GM23338 (cell line): ENCODE data around the gene PHYHIPL. TPM values are rescaled to one million over a fixed set of nuclear protein-coding genes. Genes with fewer than 3 reads are reported as not detected.

Experiments
- ATAC-seq: fragments of 200-7000 bp; cut with Tn5 transposase; 3 replicates; pipeline ENCODE4 v1.9.1; 2020
- DNase-seq: peaks from one replicate; pipeline ENCODE4 v3.0.0-alpha.2; 2015; ENCODE audit warnings: low spot score
- H2AFZ ChIP-seq: fragments of 200-600 bp; sonication (generic); 2 replicates; pipeline ENCODE4 v1.8.0; 2016; ENCODE audit warnings: antibody characterized with exemption, mild to moderate bottlenecking, moderate library complexity
- H3F3A ChIP-seq: fragments of 200-600 bp; sonication (generic); replicated peaks from 2 replicates; pipeline ENCODE4 v1.8.0; 2017; ENCODE audit warnings: antibody characterized with exemption, mixed run types, low read depth
- H3K27ac ChIP-seq: fragments of 200-600 bp; sonication (generic); 2 replicates; pipeline ENCODE4 v1.6.1; 2016; ENCODE audit warnings: low read depth
- H3K27me3 ChIP-seq: fragments of 200-600 bp; sonication (generic); 2 replicates; pipeline ENCODE4 v1.8.0; 2016; ENCODE audit warnings: mild to moderate bottlenecking, mixed run types, moderate library complexity; ENCODE audit not compliant: insufficient read depth
- H3K36me3 ChIP-seq: fragments of 200-600 bp; sonication (generic); 2 replicates; pipeline ENCODE4 v1.8.0; 2016; ENCODE audit warnings: mild to moderate bottlenecking; ENCODE audit not compliant: insufficient read depth
- H3K4me1 ChIP-seq: fragments of 200-600 bp; sonication (generic); 2 replicates; pipeline ENCODE4 v1.8.0; 2016; ENCODE audit warnings: mild to moderate bottlenecking, moderate library complexity; ENCODE audit not compliant: insufficient read depth
- H3K4me2 ChIP-seq: fragments of 200-600 bp; sonication (generic); 2 replicates; pipeline ENCODE4 v1.7.1; 2017; ENCODE audit warnings: mixed run types
- H3K4me3 ChIP-seq: fragments of 200-600 bp; sonication (generic); 2 replicates; pipeline ENCODE4 v1.6.1; 2016; ENCODE audit warnings: mixed run types
- H3K79me2 ChIP-seq: fragments of 200-600 bp; sonication (generic); replicated peaks from 2 replicates; pipeline ENCODE4 v1.8.0; 2017; ENCODE audit warnings: mild to moderate bottlenecking; ENCODE audit not compliant: insufficient read depth
- H3K9me2 ChIP-seq: fragments of 200-600 bp; sonication (generic); 2 replicates; pipeline ENCODE4 v1.8.0; 2017; ENCODE audit not compliant: insufficient read depth
- H4K20me1 ChIP-seq: fragments of 200-600 bp; sonication (generic); replicated peaks from 2 replicates; pipeline ENCODE4 v1.8.0; 2017; ENCODE audit warnings: mild to moderate bottlenecking; ENCODE audit not compliant: insufficient read depth
- H3K27ac Mint-ChIP-seq: 2 replicates; pipeline ENCODE4 v1.8.0; 2020; ENCODE audit warnings: inconsistent platforms, mild to moderate bottlenecking, moderate library complexity, mixed read lengths
- H3K27me3 Mint-ChIP-seq: 3 replicates; pipeline ENCODE4 v1.8.0; 2022; ENCODE audit warnings: low read depth, mild to moderate bottlenecking, moderate library complexity, mixed read lengths, inconsistent platforms; ENCODE audit not compliant: insufficient read depth, poor library complexity
- H3K36me3 Mint-ChIP-seq: 3 replicates; pipeline ENCODE4 v1.8.0; 2021; ENCODE audit warnings: low read depth, mild to moderate bottlenecking, inconsistent platforms, moderate library complexity, mixed read lengths
- H3K4me1 Mint-ChIP-seq: 3 replicates; pipeline ENCODE4 v1.8.0; 2020; ENCODE audit warnings: mild to moderate bottlenecking, inconsistent platforms, mixed read lengths
- H3K4me3 Mint-ChIP-seq: 3 replicates; pipeline ENCODE4 v1.8.0; 2021; ENCODE audit warnings: moderate library complexity, mild to moderate bottlenecking, inconsistent platforms, mixed read lengths
- H3K9me3 Mint-ChIP-seq: 3 replicates; pipeline ENCODE4 v1.8.0; 2020; ENCODE audit warnings: moderate library complexity, mild to moderate bottlenecking, inconsistent platforms, mixed read lengths
- ETS1 ChIP-seq: IDR thresholded peaks from 2 replicates; pipeline ENCODE4 v1.6.1; 2016; ENCODE audit warnings: antibody characterized with exemption
- EZH2 ChIP-seq: fragments of 200-600 bp; sonication (generic); IDR thresholded peaks from one replicate; pipeline ENCODE4 v1.8.0; 2017; ENCODE audit warnings: antibody characterized with exemption, mild to moderate bottlenecking, low read depth; ENCODE audit not compliant: unreplicated experiment
- EZH2phosphoT487 ChIP-seq: fragments of 200-600 bp; sonication (generic); IDR thresholded peaks from one replicate; pipeline ENCODE4 v1.8.1; 2018; ENCODE audit warnings: antibody characterized with exemption; ENCODE audit not compliant: unreplicated experiment
- JUNB ChIP-seq: IDR thresholded peaks from one replicate; pipeline ENCODE4 v1.6.1; 2016; ENCODE audit warnings: antibody characterized with exemption; ENCODE audit not compliant: unreplicated experiment
- NANOG ChIP-seq: IDR thresholded peaks from 2 replicates; pipeline ENCODE4 v1.6.1; 2016; ENCODE audit warnings: antibody characterized with exemption, borderline replicate concordance
- POLR2AphosphoS5 ChIP-seq: IDR thresholded peaks from 2 replicates; pipeline ENCODE4 v1.6.1; 2016; ENCODE audit warnings: antibody characterized with exemption, low read depth
- REST ChIP-seq: IDR thresholded peaks from one replicate; pipeline ENCODE4 v1.6.1; 2018; ENCODE audit warnings: antibody characterized with exemption; ENCODE audit not compliant: unreplicated experiment
- STAT1 ChIP-seq: IDR thresholded peaks from one replicate; pipeline ENCODE4 v1.6.1; 2016; ENCODE audit warnings: antibody characterized with exemption; ENCODE audit not compliant: unreplicated experiment
- ZNF114 ChIP-seq: fragments of 250-450 bp; sonication (Bioruptor Pico); IDR thresholded peaks from 2 replicates; pipeline ENCODE4 v1.5.0; 2020; ENCODE audit warnings: mild to moderate bottlenecking, moderate library complexity
- ZNF331 ChIP-seq: fragments of 250-450 bp; sonication (Bioruptor Pico); IDR thresholded peaks from 2 replicates; pipeline ENCODE4 v1.5.0; 2020; ENCODE audit warnings: low read depth, mild to moderate bottlenecking, moderate library complexity
- ZNF462 ChIP-seq: fragments of 250-450 bp; sonication (Bioruptor Pico); IDR thresholded peaks from 2 replicates; pipeline ENCODE4 v1.5.0; 2020; ENCODE audit warnings: mild to moderate bottlenecking, moderate library complexity
- polyA plus RNA-seq: library from polyadenylated mRNA; unstranded; fragments of >200 nt; fragmentation: Nextera tagmentation; extraction: Ambion mirVana; gene quantifications from 2 replicates; pipeline ENCODE4 v1.2.1, GENCODE V29; 2016
- total RNA-seq: library from RNA; depleted of rRNA; stranded (reverse); fragments of >200 nt; shearing (Covaris generic); gene quantifications from 2 replicates; pipeline ENCODE4 v1.2.3, GENCODE V29; 2014
- TF ChIP-seq, protein P1 (sequence below), 2 experiments: fragments of 200-600 bp in 1 of 2; sonication (generic) in 1 of 2; conservative IDR thresholded peaks; 2 replicates each; pipeline versions ENCODE4 v1.5.1 to v1.6.1; 2016 to 2017; ENCODE audit warnings: antibody characterized with exemption in 2 of 2, low read depth in 2 of 2, mild to moderate bottlenecking in 2 of 2, moderate library complexity in 1 of 2

The PHYHIPL gene
- total and polyA plus RNA-seq, 2 experiments from 2014 or later: 0.24 to 0.27 TPM

DNA sequence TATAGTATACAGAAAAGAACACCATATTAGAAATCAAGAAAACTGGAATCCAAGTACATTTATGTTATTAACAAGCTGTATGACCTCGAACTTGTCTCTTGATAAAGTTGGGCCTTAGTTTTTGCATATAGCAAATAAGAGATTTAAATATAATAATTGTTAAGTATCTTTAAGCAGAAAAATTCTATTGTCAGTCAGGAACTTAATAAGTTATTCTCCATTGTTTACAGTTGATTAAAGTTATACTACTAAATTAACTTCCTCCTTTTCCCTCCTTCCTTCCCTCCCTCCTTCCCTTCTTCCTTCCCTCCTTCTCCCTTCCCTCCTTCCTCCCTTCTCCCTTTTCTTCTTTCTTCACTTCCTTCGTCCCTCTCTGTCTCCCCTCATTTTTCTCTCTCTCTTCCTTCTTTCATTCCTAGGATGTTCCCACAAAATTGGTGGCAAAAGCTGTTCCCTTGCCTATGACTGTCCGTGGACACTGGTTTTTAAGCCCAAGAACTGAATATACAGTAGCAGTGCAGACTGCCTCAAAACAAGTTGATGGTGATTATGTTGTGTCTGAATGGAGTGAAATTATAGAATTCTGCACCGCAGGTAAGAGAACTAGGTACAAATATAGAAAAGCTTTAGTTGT, 59.7 kb downstream of the PHYHIPL start (continued):
- TF ChIP-seq ZNF462 (CRISPR knock-in tag) (no peak), EZH2 (no peak)

DNA sequence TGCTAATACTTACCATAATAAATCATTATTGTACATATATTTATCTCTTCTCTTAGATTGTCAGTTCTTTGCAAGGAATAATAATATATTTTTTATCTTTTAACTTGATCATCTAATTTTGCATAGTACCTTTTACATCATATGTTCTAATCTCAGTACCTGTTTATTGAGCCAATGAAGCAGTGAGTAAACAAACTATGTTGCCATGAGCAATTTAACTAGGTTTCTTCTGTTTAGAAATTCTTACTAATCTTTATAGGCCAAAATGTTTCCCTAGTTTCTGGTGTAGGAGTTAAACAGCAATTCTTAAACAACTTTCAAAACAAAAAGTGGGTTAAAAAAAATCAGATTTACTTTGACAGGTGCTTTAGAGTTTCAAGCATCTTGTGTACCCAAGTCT, 61.3 kb downstream of the PHYHIPL start:
- 0 out of 3 replicates have a peak, but pooled peaks cover 3% of the 10 kb centered on the region for H3K36me3 Mint-ChIP-seq
- H3K27me3 Mint-ChIP-seq: no peaks in the 10 kb centered on the region
- H3K36me3 ChIP-seq: no peaks in the 10 kb centered on the region
- H4K20me1 ChIP-seq: no peaks in the 10 kb centered on the region
- H3K27me3 ChIP-seq: no peaks in the 10 kb centered on the region
- H3K4me1 Mint-ChIP-seq: no peaks in the 10 kb centered on the region
- no peak overlapping the region for H3K4me3 ChIP-seq
- no peak for ATAC-seq
- no peaks in the 10 kb centered on the region for H3K4me1 ChIP-seq
- no peaks in the 10 kb centered on the region for H3K9me2 ChIP-seq
- no peak for DNase-seq
- H3K9me3 Mint-ChIP-seq: peaks cover 4% of the 10 kb centered on the region; the same call in 1 of the 3 replicates
- no peak overlapping the region for H3K27ac Mint-ChIP-seq
- no peaks in the 10 kb centered on the region for H3F3A ChIP-seq
- no peaks in the 10 kb centered on the region for H3K79me2 ChIP-seq
- no peak overlapping the region for H3K27ac ChIP-seq
- H2AFZ ChIP-seq: no peak overlapping the region
- H3K4me2 ChIP-seq: no peak overlapping the region
- no peak overlapping the region for H3K4me3 Mint-ChIP-seq
- TF ChIP-seq JUNB (no peak), POLR2AphosphoS5 (no peak), EZH2phosphoT487 (no peak), STAT1 (no peak), REST (no peak), NANOG (no peak), ZNF331 (CRISPR knock-in tag) (no peak), ETS1 (no peak), ZNF114 (CRISPR knock-in tag) (no peak), EZH2 (no peak)
- TF ChIP-seq, protein P1, sequence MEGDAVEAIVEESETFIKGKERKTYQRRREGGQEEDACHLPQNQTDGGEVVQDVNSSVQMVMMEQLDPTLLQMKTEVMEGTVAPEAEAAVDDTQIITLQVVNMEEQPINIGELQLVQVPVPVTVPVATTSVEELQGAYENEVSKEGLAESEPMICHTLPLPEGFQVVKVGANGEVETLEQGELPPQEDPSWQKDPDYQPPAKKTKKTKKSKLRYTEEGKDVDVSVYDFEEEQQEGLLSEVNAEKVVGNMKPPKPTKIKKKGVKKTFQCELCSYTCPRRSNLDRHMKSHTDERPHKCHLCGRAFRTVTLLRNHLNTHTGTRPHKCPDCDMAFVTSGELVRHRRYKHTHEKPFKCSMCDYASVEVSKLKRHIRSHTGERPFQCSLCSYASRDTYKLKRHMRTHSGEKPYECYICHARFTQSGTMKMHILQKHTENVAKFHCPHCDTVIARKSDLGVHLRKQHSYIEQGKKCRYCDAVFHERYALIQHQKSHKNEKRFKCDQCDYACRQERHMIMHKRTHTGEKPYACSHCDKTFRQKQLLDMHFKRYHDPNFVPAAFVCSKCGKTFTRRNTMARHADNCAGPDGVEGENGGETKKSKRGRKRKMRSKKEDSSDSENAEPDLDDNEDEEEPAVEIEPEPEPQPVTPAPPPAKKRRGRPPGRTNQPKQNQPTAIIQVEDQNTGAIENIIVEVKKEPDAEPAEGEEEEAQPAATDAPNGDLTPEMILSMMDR (conservative IDR thresholded peaks at IDR 0.05; ENCODE audit: low read depth in 2 of 2): no peak
